Hepatocyte (in vitro differentiated cells): ENCODE data around the gene TGIF1. TPM values are rescaled to one million over a fixed set of nuclear protein-coding genes. Genes with fewer than 3 reads are reported as not detected.
A peak's percentile ranks its signal among the peaks of the same experiment; 100 is the strongest.

Source experiments
- DNase-seq: peaks from one replicate; pipeline ENCODE4 v3.0.0-alpha.2; 2016; ENCODE audit warnings: low spot score
- H2AFZ ChIP-seq: fragments of 200-600 bp; sonication (generic); 2 replicates; pipeline ENCODE4 v1.6.0; 2016; ENCODE audit warnings: antibody characterized with exemption, mild to moderate bottlenecking
- H3K27ac ChIP-seq: fragments of 200-600 bp; sonication (generic); 2 replicates; pipeline ENCODE4 v1.5.1; 2016; ENCODE audit warnings: mild to moderate bottlenecking
- H3K27me3 ChIP-seq: fragments of 200-600 bp; sonication (generic); 2 replicates; pipeline ENCODE4 v1.6.1; 2016
- H3K36me3 ChIP-seq: fragments of 200-600 bp; sonication (generic); replicated peaks from 2 replicates; pipeline ENCODE4 v1.5.1; 2016; ENCODE audit warnings: low read depth; ENCODE audit not compliant: insufficient read depth
- H3K4me1 ChIP-seq: fragments of 200-600 bp; sonication (generic); 2 replicates; pipeline ENCODE4 v1.5.1; 2016; ENCODE audit warnings: mild to moderate bottlenecking, moderate library complexity; ENCODE audit not compliant: insufficient read depth
- H3K4me2 ChIP-seq: fragments of 200-600 bp; sonication (generic); 2 replicates; pipeline ENCODE4 v1.6.0; 2016
- H3K4me3 ChIP-seq: fragments of 200-600 bp; sonication (generic); 2 replicates; pipeline ENCODE4 v1.5.1; 2016; ENCODE audit warnings: mild to moderate bottlenecking
- H3K79me2 ChIP-seq: fragments of 200-600 bp; sonication (generic); 2 replicates; pipeline ENCODE4 v1.6.0; 2017; ENCODE audit warnings: mild to moderate bottlenecking
- H3K9me2 ChIP-seq: fragments of 200-600 bp; sonication (generic); replicated peaks from 2 replicates; pipeline ENCODE4 v1.6.0; 2017; ENCODE audit warnings: mild to moderate bottlenecking; ENCODE audit not compliant: insufficient read depth
- H3K9me3 ChIP-seq: fragments of 200-600 bp; sonication (generic); 2 replicates; pipeline ENCODE4 v1.5.1; 2016; ENCODE audit warnings: low read depth, mild to moderate bottlenecking
- H4K20me1 ChIP-seq: fragments of 200-600 bp; sonication (generic); 2 replicates; pipeline ENCODE4 v1.6.0; 2016; ENCODE audit warnings: mild to moderate bottlenecking; ENCODE audit not compliant: insufficient read depth, poor library complexity, severe bottlenecking
- CTCF ChIP-seq: fragments of 200-600 bp; sonication (generic); IDR thresholded peaks from 2 replicates; pipeline ENCODE4 v1.5.1; 2016; ENCODE audit warnings: antibody characterized with exemption, mild to moderate bottlenecking; ENCODE audit not compliant: poor library complexity
- EZH2 ChIP-seq: fragments of 200-600 bp; sonication (generic); IDR thresholded peaks from 2 replicates; pipeline ENCODE4 v1.6.1; 2016; ENCODE audit warnings: antibody characterized with exemption, mild to moderate bottlenecking, borderline replicate concordance
- EZH2phosphoT487 ChIP-seq: fragments of 200-600 bp; sonication (generic); IDR thresholded peaks from one replicate; pipeline ENCODE4 v1.6.1; 2018; ENCODE audit warnings: antibody characterized with exemption, mild to moderate bottlenecking, low read depth, moderate library complexity; ENCODE audit not compliant: unreplicated experiment, severe bottlenecking
- WGBS: methylation state at CpG from one replicate; pipeline ENCODE4 v1.1.6; 2016; ENCODE audit warnings: low lambda C conversion rate; ENCODE audit errors: missing lambda C conversion rate; 5-methylcytosine and 5-hydroxymethylcytosine counted together
- polyA plus RNA-seq: library from polyadenylated mRNA; unstranded; fragments of >200 nt; fragmentation: Nextera tagmentation; extraction: Ambion mirVana; gene quantifications from 2 replicates; pipeline ENCODE4 v1.2.1, GENCODE V29; 2016
- total RNA-seq: library from RNA; depleted of rRNA; stranded (reverse); fragments of >200 nt; gene quantifications from 2 replicates; pipeline ENCODE4 v1.2.3, GENCODE V29; 2014

Gene TGIF1
- total and polyA plus RNA-seq, 2 experiments from 2014 or later, result 129 to 193 TPM

- TF ChIP-seq CTCF (no peak), EZH2phosphoT487 (no peak), EZH2 (no peak)
- Histone ChIP-seq H3K27me3 (no peaks in the 10 kb centered on the region), H3K27ac (peak overlapping the region; percentile 99), H3K4me1 (peaks cover 22% of the 10 kb centered on the region), H2AFZ (no peak overlapping the region), H3K79me2 (peaks cover 76% of the 10 kb centered on the region), H4K20me1 (peaks cover 29% of the 10 kb centered on the region), H3K36me3 (no peaks in the 10 kb centered on the region), H3K9me2 (no peaks in the 10 kb centered on the region), H3K4me2 (peak overlapping the region; percentile 85), H3K9me3 (no peaks in the 10 kb centered on the region), H3K4me3 (peak overlapping the region; percentile 84)
- peak; percentile 74 for DNase-seq
- WGBS, result 4% methylated on average over 20 of the region's 21 CpGs
Measured at GRCh38 chr18:3453540-3454364, 3.8 kb downstream of the TGIF1 start.

GRCh38 chr18:3454365-3455089 lies 4.6 kb downstream of the TGIF1 start:
- Histone ChIP-seq H2AFZ (no peak overlapping the region), H3K27ac (peak overlapping the region; percentile 99), H3K4me1 (peaks cover 28% of the 10 kb centered on the region), H3K79me2 (peaks cover 83% of the 10 kb centered on the region), H3K9me3 (no peaks in the 10 kb centered on the region), H3K36me3 (no peaks in the 10 kb centered on the region), H3K27me3 (no peaks in the 10 kb centered on the region), H3K9me2 (no peaks in the 10 kb centered on the region), H3K4me3 (peak overlapping the region; percentile 84), H4K20me1 (peaks cover 29% of the 10 kb centered on the region), H3K4me2 (peak overlapping the region; percentile 85)
- TF ChIP-seq EZH2, result no peak
- peak; percentile 66 for TF ChIP-seq CTCF
- WGBS, result under 1% methylated on average over 4 of the region's 4 CpGs
- peak; percentile 70 for DNase-seq

GRCh38 chr18:3455090-3455635 lies 5.2 kb downstream of the TGIF1 start:
- H3K27me3 ChIP-seq, result no peaks in the 10 kb centered on the region
- H3K4me1 ChIP-seq, result peaks cover 28% of the 10 kb centered on the region
- H3K9me2 ChIP-seq, result no peaks in the 10 kb centered on the region
- peak overlapping the region; percentile 85 for H3K4me2 ChIP-seq
- 20% methylated on average over 3 of the region's 3 CpGs for WGBS
- peaks cover 29% of the 10 kb centered on the region for H4K20me1 ChIP-seq
- no peak for DNase-seq
- no peak overlapping the region for H2AFZ ChIP-seq
- H3K4me3 ChIP-seq, result peak overlapping the region; percentile 8
- H3K79me2 ChIP-seq, result peaks cover 88% of the 10 kb centered on the region
- H3K36me3 ChIP-seq, result no peaks in the 10 kb centered on the region
- TF ChIP-seq CTCF (no peak), EZH2phosphoT487 (no peak), EZH2 (no peak)
- no peaks in the 10 kb centered on the region for H3K9me3 ChIP-seq
- peak overlapping the region; percentile 99 for H3K27ac ChIP-seq
